Naive B cell (primary cell): ENCODE data around the gene IFNAR1. TPM values are rescaled to one million over a fixed set of nuclear protein-coding genes. Genes with fewer than 3 reads are reported as not detected.
"Not testable (repeated sequence)": the region's sequence is repeated elsewhere in the genome, so short reads cannot be mapped to it uniquely, and the experiment has no call there.

Experiments
- ATAC-seq, 2 donors: fragments of 150-1000 bp; cut with Tn5 transposase; 2 replicates each; pipeline ENCODE4 v1.10.0; 2021; ENCODE audit warnings: low read depth in 2 of 2, mild to moderate bottlenecking in 2 of 2, moderate library complexity in 2 of 2
- DNase-seq: peaks from one replicate; pipeline ENCODE4 v3.0.0; 2022
- H3K27ac Mint-ChIP-seq, 6 donors: one replicate each; pipeline ENCODE4 v1.8.0; 2020 to 2022; ENCODE audit warnings: mild to moderate bottlenecking in 6 of 6, mixed read lengths in 6 of 6, moderate library complexity in 5 of 6, inconsistent platforms in 2 of 6
- H3K27me3 Mint-ChIP-seq, 3 donors: one replicate each; pipeline ENCODE4 v1.8.0; 2021 to 2022; ENCODE audit warnings: mixed read lengths in 3 of 3, mild to moderate bottlenecking in 1 of 3
- H3K36me3 Mint-ChIP-seq, 2 donors: one replicate each; pipeline ENCODE4 v1.8.0; 2020 to 2022; ENCODE audit warnings: mixed read lengths in 2 of 2, inconsistent platforms in 1 of 2, mild to moderate bottlenecking in 1 of 2
- H3K4me1 Mint-ChIP-seq, 3 donors: one replicate each; pipeline ENCODE4 v1.8.0; 2020 to 2022; ENCODE audit warnings: mixed read lengths in 3 of 3, inconsistent platforms in 1 of 3, mild to moderate bottlenecking in 1 of 3, moderate library complexity in 1 of 3
- H3K4me3 Mint-ChIP-seq, 8 donors: one replicate each; pipeline ENCODE4 v1.8.0; 2020 to 2022; ENCODE audit warnings: mild to moderate bottlenecking in 8 of 8, mixed read lengths in 8 of 8, moderate library complexity in 8 of 8, inconsistent platforms in 2 of 8
- H3K9me3 Mint-ChIP-seq, 7 donors: one replicate each; pipeline ENCODE4 v1.8.0; 2020 to 2022; ENCODE audit warnings: mixed read lengths in 7 of 7, mild to moderate bottlenecking in 5 of 7, inconsistent platforms in 2 of 7, moderate library complexity in 1 of 7
- polyA plus RNA-seq, 6 donors: library from polyadenylated mRNA; unstranded; fragments of 300-500 nt; fragmentation: Illumina TruSeq; gene quantifications; one replicate each; pipeline ENCODE4 v1.2.3, GENCODE V29; 2021; ENCODE audit warnings: low read depth in 6 of 6

The IFNAR1 gene
- polyA plus RNA-seq, 6 donors from 2014 or later = 99.7 to 142 (median 126) TPM

GRCh38 chr21:33374080-33374449 is 49.3 kb downstream of the IFNAR1 start:
- no peaks in the 10 kb centered on the region for H3K36me3 Mint-ChIP-seq
- H3K4me1 Mint-ChIP-seq = peaks cover 47 to 83% (median 59%) of the 10 kb centered on the region in 3 donors
- ATAC-seq = peak; percentile 54 to 58
- peaks cover 0 to 2% (median 0%) of the 10 kb centered on the region in 7 donors for H3K9me3 Mint-ChIP-seq
- no peak for DNase-seq
- H3K27me3 Mint-ChIP-seq = no peaks in the 10 kb centered on the region
- peak overlapping the region; percentile 62 to 89 (median 78) for H3K4me3 Mint-ChIP-seq
- peak overlapping the region; percentile 76 to 98 (median 92) for H3K27ac Mint-ChIP-seq

GRCh38 chr21:33374450-33375096 is 49.8 kb downstream of the IFNAR1 start:
- Mint-ChIP-seq H3K27ac (peak overlapping the region; percentile 76 to 98 (median 92)), H3K9me3 (peaks cover 0 to 2% (median 0%) of the 10 kb centered on the region in 7 donors), H3K27me3 (no peaks in the 10 kb centered on the region), H3K36me3 (no peaks in the 10 kb centered on the region), H3K4me1 (peaks cover 47 to 83% (median 60%) of the 10 kb centered on the region in 3 donors), H3K4me3 (peak overlapping the region; percentile 62 to 89 (median 78))
- ATAC-seq (peak; percentile 87 to 89), DNase-seq (peak; percentile 79)

- Mint-ChIP-seq H3K9me3 (peaks cover 0 to 1% (median 0%) of the 10 kb centered on the region in 7 donors), H3K36me3 (no peaks in the 10 kb centered on the region), H3K4me1 (peaks cover 48 to 84% (median 61%) of the 10 kb centered on the region in 3 donors), H3K27me3 (no peaks in the 10 kb centered on the region), H3K27ac (peak overlapping the region; percentile 58 to 96 (median 90)), H3K4me3 (peak overlapping the region; percentile 36 to 89 (median 72))
- ATAC-seq = no peak
- no peak for DNase-seq
These were observed 50.4 kb downstream of the IFNAR1 start for GRCh38 chr21:33375101-33375644.

GRCh38 chr21:33377221-33377920 is 52.6 kb downstream of the IFNAR1 start:
- DNase-seq (no peak), ATAC-seq (no peak)
- H3K36me3 Mint-ChIP-seq = no peaks in the 10 kb centered on the region
- no peaks in the 10 kb centered on the region for H3K9me3 Mint-ChIP-seq
- H3K27me3 Mint-ChIP-seq = no peaks in the 10 kb centered on the region
- peak overlapping the region in 4 of 6 donors; percentile 58 to 85 (median 66) for H3K27ac Mint-ChIP-seq
- H3K4me1 Mint-ChIP-seq = peaks cover 58 to 86% (median 65%) of the 10 kb centered on the region in 3 donors
- peak overlapping the region in 6 of 8 donors; percentile 10 to 73 (median 28) for H3K4me3 Mint-ChIP-seq

GRCh38 chr21:33378081-33378480 is 53.3 kb downstream of the IFNAR1 start:
- H3K4me1 Mint-ChIP-seq = peaks cover 64 to 90% (median 68%) of the 10 kb centered on the region in 3 donors
- H3K4me3 Mint-ChIP-seq = no peak overlapping the region
- DNase-seq = no peak
- no peak for ATAC-seq
- no peaks in the 10 kb centered on the region for H3K36me3 Mint-ChIP-seq
- H3K27me3 Mint-ChIP-seq = no peaks in the 10 kb centered on the region
- no peaks in the 10 kb centered on the region for H3K9me3 Mint-ChIP-seq
- H3K27ac Mint-ChIP-seq = peak overlapping the region in 3 of 6 donors; percentile 24 to 34 (median 27)

- not testable (repeated sequence) for H3K9me3 Mint-ChIP-seq, DNase-seq, H3K36me3 Mint-ChIP-seq, H3K27me3 Mint-ChIP-seq, ATAC-seq
- peak overlapping the region; percentile 15 to 86 (median 74) for H3K4me3 Mint-ChIP-seq
- peaks cover 59 to 91% (median 73%) of the 10 kb centered on the region in 3 donors for H3K4me1 Mint-ChIP-seq
- H3K27ac Mint-ChIP-seq = peak overlapping the region; percentile 95 to 99 (median 96)
These were observed 55.2 kb downstream of the IFNAR1 start for GRCh38 chr21:33379934-33380333.

GRCh38 chr21:33380483-33380998 is 55.8 kb downstream of the IFNAR1 start:
- Mint-ChIP-seq H3K4me3 (peak overlapping the region; percentile 62 to 86 (median 80)), H3K4me1 (peaks cover 60 to 91% (median 73%) of the 10 kb centered on the region in 3 donors), H3K27me3 (no peaks in the 10 kb centered on the region), H3K27ac (peak overlapping the region; percentile 95 to 99 (median 96)), H3K9me3 (no peaks in the 10 kb centered on the region), H3K36me3 (no peaks in the 10 kb centered on the region)
- DNase-seq = peak; percentile 59
- peak; percentile 25 to 27 for ATAC-seq

GRCh38 chr21:33381381-33381780 is 56.6 kb downstream of the IFNAR1 start:
- not testable (repeated sequence) for DNase-seq, H3K9me3 Mint-ChIP-seq, ATAC-seq, H3K36me3 Mint-ChIP-seq, H3K27me3 Mint-ChIP-seq
- H3K4me3 Mint-ChIP-seq = peak overlapping the region in 7 of 8 donors; percentile 64 to 91 (median 83)
- peaks cover 65 to 92% (median 75%) of the 10 kb centered on the region in 3 donors for H3K4me1 Mint-ChIP-seq
- peak overlapping the region; percentile 95 to 99 (median 96) for H3K27ac Mint-ChIP-seq

GRCh38 chr21:33383056-33383888 is 58.5 kb downstream of the IFNAR1 start:
- H3K27ac Mint-ChIP-seq = peak overlapping the region; percentile 95 to 99 (median 96)
- H3K4me1 Mint-ChIP-seq = peaks cover 59 to 90% (median 68%) of the 10 kb centered on the region in 3 donors
- ATAC-seq = peak; percentile 74 to 77
- H3K27me3 Mint-ChIP-seq = no peaks in the 10 kb centered on the region
- DNase-seq = peak; percentile 86
- no peaks in the 10 kb centered on the region for H3K9me3 Mint-ChIP-seq
- H3K36me3 Mint-ChIP-seq = no peaks in the 10 kb centered on the region
- peak overlapping the region; percentile 64 to 93 (median 86) for H3K4me3 Mint-ChIP-seq

GRCh38 chr21:33384841-33385331 is 60.1 kb downstream of the IFNAR1 start:
- ATAC-seq (no peak), DNase-seq (no peak)
- Mint-ChIP-seq H3K27me3 (no peaks in the 10 kb centered on the region), H3K27ac (peak overlapping the region; percentile 95 to 99 (median 98)), H3K36me3 (no peaks in the 10 kb centered on the region), H3K4me3 (peak overlapping the region in 5 of 8 donors; percentile 64 to 93 (median 81)), H3K4me1 (peaks cover 53 to 84% (median 65%) of the 10 kb centered on the region in 3 donors), H3K9me3 (no peaks in the 10 kb centered on the region)

- peak overlapping the region in 4 of 6 donors; percentile 28 to 95 (median 63) for H3K27ac Mint-ChIP-seq
- H3K4me1 Mint-ChIP-seq = peaks cover 42 to 73% (median 51%) of the 10 kb centered on the region in 3 donors
- ATAC-seq (no peak), DNase-seq (no peak)
- H3K27me3 Mint-ChIP-seq = no peaks in the 10 kb centered on the region
- no peak overlapping the region for H3K4me3 Mint-ChIP-seq
- H3K36me3 Mint-ChIP-seq = no peaks in the 10 kb centered on the region
- no peaks in the 10 kb centered on the region for H3K9me3 Mint-ChIP-seq
These were observed 61.5 kb downstream of the IFNAR1 start for GRCh38 chr21:33386222-33386784.

- ATAC-seq (no peak), DNase-seq (no peak)
- Mint-ChIP-seq H3K9me3 (no peaks in the 10 kb centered on the region), H3K27ac (peak overlapping the region in 3 of 6 donors; percentile 38 to 95 (median 62)), H3K27me3 (no peaks in the 10 kb centered on the region), H3K36me3 (no peaks in the 10 kb centered on the region), H3K4me3 (no peak overlapping the region), H3K4me1 (peaks cover 37 to 65% (median 44%) of the 10 kb centered on the region in 3 donors)
These were observed 62.5 kb downstream of the IFNAR1 start for GRCh38 chr21:33387294-33387693.
